A673 (cell line): ENCODE measurements around the gene PARVA. TPM values are rescaled to one million over a fixed set of nuclear protein-coding genes. Genes with fewer than 3 reads are reported as not detected.

Experiments
- BruUV-seq: library from RNA; stranded (reverse); fragments of 400-500 nt; replicated peaks from 2 replicates; lab custom pipeline; 2021; lab: Mats Ljungman, UMichigan
- CTCF ChIA-PET: fragments of 300-600 bp; sonication (Branson Sonifier 250); formaldehyde crosslinking; loops from one replicate; lab custom pipeline; 2022; ENCODE audit warnings: antibody characterized with exemption; lab: Charles Lee
- POLR2A ChIA-PET: fragments of 300-600 bp; sonication (Branson Sonifier 250); formaldehyde crosslinking; loops from one replicate; lab custom pipeline; 2022; ENCODE audit warnings: antibody characterized with exemption; ENCODE audit not compliant: low non-redundant PET; lab: Charles Lee
- DNase-seq: peaks from one replicate; pipeline ENCODE4 v3.0.0-alpha.2; 2015; ENCODE audit warnings: low spot score
- H3K27ac ChIP-seq: fragments of 200-600 bp; sonication (generic); 2 replicates; pipeline ENCODE4 v1.5.1; 2016; ENCODE audit warnings: mixed run types, low read depth, mild to moderate bottlenecking, mixed read lengths, antibody characterized with exemption, low read length; ENCODE audit not compliant: poor library complexity, severe bottlenecking
- H3K27me3 ChIP-seq: fragments of 200-600 bp; sonication (generic); replicated peaks from 2 replicates; pipeline ENCODE4 v1.6.1; 2017; ENCODE audit warnings: mixed run types, low read depth, mild to moderate bottlenecking, mixed read lengths, antibody characterized with exemption, low read length; ENCODE audit not compliant: insufficient read depth, poor library complexity
- H3K36me3 ChIP-seq: fragments of 200-600 bp; sonication (generic); 2 replicates; pipeline ENCODE4 v1.6.1; 2016; ENCODE audit warnings: mixed run types, mild to moderate bottlenecking, mixed read lengths, antibody characterized with exemption, low read length; ENCODE audit not compliant: insufficient read depth, poor library complexity, severe bottlenecking
- H3K4me1 ChIP-seq: fragments of 200-600 bp; sonication (generic); 2 replicates; pipeline ENCODE4 v1.6.1; 2017; ENCODE audit warnings: mixed run types, mild to moderate bottlenecking, mixed read lengths, antibody characterized with exemption, low read length; ENCODE audit not compliant: insufficient read depth, poor library complexity, severe bottlenecking
- H3K4me3 ChIP-seq: fragments of 200-600 bp; sonication (generic); 2 replicates; pipeline ENCODE4 v1.5.1; 2016; ENCODE audit warnings: low read depth, mixed run types, mild to moderate bottlenecking, mixed read lengths, low read length; ENCODE audit not compliant: poor library complexity, severe bottlenecking
- H3K9me3 ChIP-seq: fragments of 200-600 bp; sonication (generic); 2 replicates; pipeline ENCODE4 v1.6.1; 2016; ENCODE audit warnings: mixed run types, low read depth, mild to moderate bottlenecking, mixed read lengths, antibody characterized with exemption, low read length; ENCODE audit not compliant: poor library complexity, severe bottlenecking
- CTCF ChIP-seq: fragments of 300-800, 200-600 bp; sonication (generic); conservative IDR thresholded peaks from 2 replicates; pipeline ENCODE4 v1.5.1; 2017; ENCODE audit warnings: low read depth, mild to moderate bottlenecking, antibody characterized with exemption, low read length, moderate library complexity, mixed read lengths
- EZH2 ChIP-seq: fragments of 200-600 bp; sonication (generic); IDR thresholded peaks from 2 replicates; pipeline ENCODE4 v1.6.1; 2017; ENCODE audit warnings: borderline replicate concordance, low read depth, mild to moderate bottlenecking, mixed read lengths, antibody characterized with exemption, low read length; ENCODE audit not compliant: poor library complexity, severe bottlenecking
- intact Hi-C: fragments of 100-400 bp; cut with micrococcal nuclease; formaldehyde crosslinking; loops from one replicate; pipeline ENCODE4 v1.10.0; 2022; ENCODE audit not compliant: unreplicated experiment
- total RNA-seq: library from RNA; stranded (reverse); gene quantifications from 2 replicates; pipeline ENCODE4 v1.2.3, GENCODE V29; 2021

PARVA gene
- total RNA-seq, 1 experiment from 2014 or later = 15.2 TPM

- DNase-seq = no peak
- TF ChIP-seq CTCF (no peak), EZH2 (no peak)
- intact Hi-C loops = no loop called here
- CTCF ChIA-PET = no interaction called here
- Histone ChIP-seq H3K9me3 (no peaks in the 10 kb centered on the region), H3K4me1 (no peaks in the 10 kb centered on the region), H3K27me3 (no peaks in the 10 kb centered on the region), H3K36me3 (no peaks in the 10 kb centered on the region), H3K27ac (no peak overlapping the region), H3K4me3 (no peak overlapping the region)
- POLR2A ChIA-PET = interaction anchor here (0.6 kb wide), 1 partner anchor 340 kb away, joined by 3 read pairs; no protein-coding TSS in a partner anchor
- no TSS peak for BruUV-seq
Observed at GRCh38 chr11:12565406-12565805, 188.0 kb downstream of the PARVA start.

- no peak for TF ChIP-seq CTCF
- intact Hi-C loops = no loop called here
- no TSS peak for BruUV-seq
- ChIA-PET CTCF (no interaction called here), POLR2A (no interaction called here)
- Histone ChIP-seq H3K27me3 (no peaks in the 10 kb centered on the region), H3K36me3 (no peaks in the 10 kb centered on the region), H3K4me1 (no peaks in the 10 kb centered on the region), H3K9me3 (no peaks in the 10 kb centered on the region), H3K4me3 (no peak overlapping the region), H3K27ac (no peak overlapping the region)
- DNase-seq = no peak
Observed at GRCh38 chr11:12567746-12568460, 190.5 kb downstream of the PARVA start.

- no peak for TF ChIP-seq CTCF
- TF ChIP-seq EZH2 = no peak
- ChIA-PET POLR2A (no interaction called here), CTCF (no interaction called here)
- H3K27me3 ChIP-seq = no peaks in the 10 kb centered on the region
- DNase-seq = no peak
- H3K4me1 ChIP-seq = no peaks in the 10 kb centered on the region
- BruUV-seq = no TSS peak
- no peaks in the 10 kb centered on the region for H3K36me3 ChIP-seq
- intact Hi-C loops = no loop called here
- no peaks in the 10 kb centered on the region for H3K9me3 ChIP-seq
- H3K4me3 ChIP-seq = no peak overlapping the region
- H3K27ac ChIP-seq = no peak overlapping the region
Observed at GRCh38 chr11:12569499-12570425, 192.4 kb downstream of the PARVA start.
